GM12878 (cell line): ENCODE results near the gene SGSM2. TPM values are rescaled to one million over a fixed set of nuclear protein-coding genes. Genes with fewer than 3 reads are reported as not detected.

ENCODE experiments used
- ATAC-seq: fragments of 200-7000 bp; cut with Tn5 transposase; 3 replicates; pipeline ENCODE4 v1.9.1; 2020; ENCODE audit warnings: mild to moderate bottlenecking, moderate library complexity
- BruUV-seq: library from RNA; stranded (reverse); fragments of 400-500 nt; replicated peaks from 2 replicates; lab custom pipeline; 2021; lab: Mats Ljungman, UMichigan
- CTCF ChIA-PET: fragments of 300-600 bp; sonication (Branson Sonifier 250); formaldehyde crosslinking; extraction: SDS; loops from one replicate; lab custom pipeline; 2021; ENCODE audit warnings: inconsistent platforms; lab: Yijun Ruan, JAX
- POLR2A ChIA-PET: fragments of 350-600 bp; formaldehyde crosslinking; extraction: SDS; loops from one replicate; lab custom pipeline; 2021; ENCODE audit warnings: inconsistent platforms; lab: Charles Lee
- RAD21 ChIA-PET: fragments of 300-600 bp; sonication (Branson Sonifier 250); formaldehyde crosslinking; loops from one replicate; lab custom pipeline; 2023; ENCODE audit warnings: antibody characterized with exemption; ENCODE audit not compliant: unreplicated experiment; lab: Charles Lee
- SMC1A ChIA-PET: fragments of 300-600 bp; sonication (Branson Sonifier 250); formaldehyde crosslinking; loops from one replicate; lab custom pipeline; 2023; ENCODE audit not compliant: unreplicated experiment, uncharacterized antibody; lab: Charles Lee
- DNase-seq: peaks from one replicate; pipeline ENCODE4 v3.0.0-alpha.2; 2011; ENCODE audit warnings: low read depth, low spot score
- FAIRE-seq: peaks from 3 replicates; lab custom pipeline; 2011; peaks lifted over from hg19 to GRCh38; lab: Jason Lieb, UNC
- H2AFZ ChIP-seq: 2 replicates; pipeline ENCODE4 v1.6.0; 2011; ENCODE audit warnings: low read depth, low read length, control low read depth; ENCODE audit not compliant: control insufficient read depth
- H3K27ac ChIP-seq: 2 replicates; pipeline ENCODE4 v1.5.1; 2011; ENCODE audit warnings: control low read depth; ENCODE audit not compliant: control insufficient read depth, insufficient read depth
- H3K27me3 ChIP-seq, 2 experiments: replicated peaks in 1 of 2; 2 replicates each; pipeline versions ENCODE4 v1.6.0 to v1.6.1; 2011; ENCODE audit warnings: low read length in 1 of 2; ENCODE audit not compliant: control insufficient read depth in 2 of 2, insufficient read depth in 2 of 2
- H3K36me3 ChIP-seq, 2 experiments: 2 replicates each; pipeline ENCODE4 v1.5.1; 2011; ENCODE audit warnings: low read length in 1 of 2; ENCODE audit not compliant: control insufficient read depth in 2 of 2, insufficient read depth in 2 of 2
- H3K4me1 ChIP-seq: 2 replicates; pipeline ENCODE4 v1.6.1; 2011; ENCODE audit warnings: mild to moderate bottlenecking, low read length, moderate library complexity, mixed read lengths; ENCODE audit not compliant: control insufficient read depth, insufficient read depth
- H3K4me2 ChIP-seq: 2 replicates; pipeline ENCODE4 v1.6.0; 2011; ENCODE audit warnings: control low read depth; ENCODE audit not compliant: control insufficient read depth, insufficient read depth
- H3K4me3 ChIP-seq: fragments of 200-600 bp; sonication (generic); 2 replicates; pipeline ENCODE4 v1.5.1; 2016
- H3K79me2 ChIP-seq: 2 replicates; pipeline ENCODE4 v1.6.0; 2011; ENCODE audit warnings: low read length; ENCODE audit not compliant: control insufficient read depth, insufficient read depth
- H3K9ac ChIP-seq: 2 replicates; pipeline ENCODE4 v1.8.0; 2011; ENCODE audit warnings: low read length, control low read depth, mixed read lengths; ENCODE audit not compliant: control insufficient read depth, insufficient read depth
- H3K9me3 ChIP-seq: replicated peaks from 3 replicates; pipeline ENCODE4 v1.5.1; 2011; ENCODE audit warnings: mild to moderate bottlenecking, low read length; ENCODE audit not compliant: control insufficient read depth, insufficient read depth
- H4K20me1 ChIP-seq: 2 replicates; pipeline ENCODE4 v1.6.0; 2011; ENCODE audit not compliant: control insufficient read depth, insufficient read depth
- BRCA1 ChIP-seq: IDR thresholded peaks from 2 replicates; pipeline ENCODE4 v1.6.1; 2011; ENCODE audit warnings: low read depth, low read length, improper control_type of control experiment
- HSF1 ChIP-seq: fragments of 150-350 bp; IDR thresholded peaks from 2 replicates; pipeline ENCODE4 v1.6.1; 2014; ENCODE audit warnings: mild to moderate bottlenecking, low read depth, low read length
- RAD51 ChIP-seq: fragments of 450-650 bp; IDR thresholded peaks from 2 replicates; pipeline ENCODE4 v1.6.1; 2016; ENCODE audit warnings: moderate library complexity, mild to moderate bottlenecking, inconsistent platforms
- STAT1 ChIP-seq: fragments of 450-650 bp; conservative IDR thresholded peaks from 2 replicates; pipeline ENCODE4 v1.6.1; 2014; ENCODE audit warnings: antibody characterized with exemption, mild to moderate bottlenecking
- ZBTB40 ChIP-seq: fragments of 450-650 bp; IDR thresholded peaks from 2 replicates; pipeline ENCODE4 v1.6.1; 2016; ENCODE audit warnings: mild to moderate bottlenecking, moderate library complexity, borderline replicate concordance
- ZNF207 ChIP-seq: fragments of 450-650 bp; IDR thresholded peaks from 2 replicates; pipeline ENCODE4 v1.6.1; 2014; ENCODE audit warnings: antibody characterized with exemption, mild to moderate bottlenecking, borderline replicate concordance
- ZZZ3 ChIP-seq: IDR thresholded peaks from 2 replicates; pipeline ENCODE4 v1.6.1; 2011; ENCODE audit warnings: low read depth; ENCODE audit not compliant: control insufficient read depth, insufficient read length
- WGBS: methylation state at CpG from one replicate; pipeline ENCODE4 v1.1.6; 2016; ENCODE audit warnings: low lambda C conversion rate; ENCODE audit not compliant: insufficient replicate concordance, insufficient coverage; ENCODE audit errors: missing lambda C conversion rate; 5-methylcytosine and 5-hydroxymethylcytosine counted together
- in situ Hi-C: fragments of 300-500 bp; cut with MboI; formaldehyde crosslinking; loops from 9 replicates; pipeline ENCODE4 v1.14.3; 2018; ENCODE audit warnings: mixed read lengths
- intact Hi-C: fragments of 100-400 bp; cut with micrococcal nuclease; formaldehyde crosslinking; loops from one replicate; pipeline ENCODE4 v1.14.2; 2022; ENCODE audit not compliant: unreplicated experiment
- polyA plus RNA-seq, 11 experiments: library from polyadenylated mRNA; depleted of rRNA in 4 of 11; unstranded in 6 of 11; stranded (reverse) in 5 of 11; fragments of >200 nt; fragmentation: Nextera tagmentation in 4 of 11; fragmentation: Illumina TruSeq in 1 of 11; extraction: Ambion mirVana in 4 of 11; extraction: Trizol in 1 of 11; gene quantifications; 1 replicate in 1 of 11; 2 replicates in 10 of 11; pipeline versions ENCODE4 v1.2.1 to v1.2.3, GENCODE V29; 2011 to 2016; ENCODE audit warnings: inconsistent platforms in 2 of 11, missing spikeins in 2 of 11, low read depth in 1 of 11
- total RNA-seq, 4 experiments: library from RNA; depleted of rRNA in 3 of 4; stranded (reverse); fragments of >200 nt in 3 of 4; fragmentation: Illumina TruSeq in 1 of 4; extraction: Trizol in 1 of 4; gene quantifications; 2 replicates each; pipeline versions ENCODE4 v1.2.1 to v1.2.3, GENCODE V29; 2013 to 2021

Gene SGSM2
- total and polyA plus RNA-seq, 10 of the 15 experiments (the other 5 are each of a cell fraction or from before 2014, with no cell fraction given): 0.50 to 50.9 (median 18.5) TPM

DNA sequence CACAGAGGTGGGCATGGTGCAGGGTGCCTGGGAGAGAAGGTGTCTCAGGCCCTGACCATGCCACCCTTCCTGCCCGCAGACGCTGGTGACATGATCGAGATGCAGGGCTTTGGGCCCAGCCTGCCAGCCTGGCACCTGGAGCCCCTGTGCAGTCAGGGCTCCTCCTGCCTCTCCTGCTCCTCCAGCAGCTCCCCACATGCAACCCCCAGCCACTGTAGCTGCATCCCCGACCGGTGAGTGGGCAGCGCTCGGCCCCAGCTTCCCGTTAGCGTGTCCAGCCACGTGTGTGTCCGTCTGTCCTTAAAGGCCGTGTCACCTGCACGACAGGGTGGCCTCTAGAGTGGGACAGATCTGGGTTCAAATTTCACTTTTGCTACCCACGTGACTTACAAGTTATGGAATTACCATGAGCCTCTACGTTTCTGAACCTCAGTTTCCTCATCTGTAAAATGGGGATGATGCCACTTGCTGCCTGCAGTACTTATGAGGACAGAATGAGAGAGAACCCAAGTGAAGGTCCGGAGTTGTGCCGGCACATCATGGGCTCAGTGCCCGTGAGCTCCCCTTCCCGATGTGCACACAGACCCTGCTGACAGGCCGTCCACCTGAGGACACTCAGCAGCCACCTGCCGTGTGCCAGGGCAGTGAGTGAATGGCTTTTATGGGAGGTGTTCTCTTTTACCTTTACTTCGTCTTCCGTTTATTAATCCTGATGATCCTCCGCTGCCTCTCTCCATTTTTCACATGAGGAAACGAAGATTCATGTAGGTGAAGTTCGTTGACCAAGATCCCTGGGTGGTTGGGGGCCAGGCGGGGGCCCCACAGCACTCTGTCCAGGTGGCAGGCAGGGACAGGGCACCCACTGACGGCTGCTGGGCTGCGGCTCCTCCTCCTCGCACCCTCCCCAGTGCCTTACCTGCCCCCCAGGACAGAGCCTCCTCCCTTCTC, 34.2 kb downstream of the SGSM2 start (continued):
- TF ChIP-seq ZBTB40 (no peak), HSF1 (no peak), ZZZ3 (no peak)

GRCh38 chr17:2372180-2372579, 34.9 kb downstream of the SGSM2 start:
- BruUV-seq: no TSS peak
- no peak overlapping the region for H3K9ac ChIP-seq
- H3K27ac ChIP-seq: no peak overlapping the region
- SMC1A ChIA-PET: no interaction called here
- no peaks in the 10 kb centered on the region for H3K4me1 ChIP-seq
- CTCF ChIA-PET: interaction anchor here (1.9 kb wide), 1 partner anchor 10 kb away, joined by 8 read pairs; no protein-coding TSS in a partner anchor
- WGBS: 94% methylated on average over 25 of the region's 26 CpGs
- no peaks in the 10 kb centered on the region for H3K79me2 ChIP-seq
- no peaks in the 10 kb centered on the region for H3K27me3 ChIP-seq
- H3K9me3 ChIP-seq: no peaks in the 10 kb centered on the region
- no peak overlapping the region for H2AFZ ChIP-seq
- in situ Hi-C loops: no loop called here
- DNase-seq: no peak
- no peaks in the 10 kb centered on the region; a peak in 2 of 4 replicates for H3K36me3 ChIP-seq
- H3K4me3 ChIP-seq: no peak overlapping the region
- intact Hi-C loops: no loop called here
- no peak for ATAC-seq
- H3K4me2 ChIP-seq: no peak overlapping the region
- POLR2A ChIA-PET: no interaction called here
- no peak for FAIRE-seq
- no peak for TF ChIP-seq RAD51
- TF ChIP-seq STAT1: no peak
- TF ChIP-seq ZNF207: no peak
- TF ChIP-seq BRCA1: no peak
- H4K20me1 ChIP-seq: no peaks in the 10 kb centered on the region
- RAD21 ChIA-PET: no interaction called here
